WTC11 (cell line): Measurements from ENCODE around the gene MRPS10. TPM values are rescaled to one million over a fixed set of nuclear protein-coding genes. Genes with fewer than 3 reads are reported as not detected.
"Not testable (repeated sequence)": the region's sequence is repeated elsewhere in the genome, so short reads cannot be mapped to it uniquely, and the experiment has no call there.

Experiments
- ATAC-seq: fragments of 200-7000 bp; cut with Tn5 transposase; 2 replicates; pipeline ENCODE4 v1.10.0; 2021; ENCODE audit warnings: mild to moderate bottlenecking, moderate library complexity
- CTCF ChIA-PET: fragments of 300-600 bp; sonication (Branson Sonifier 250); formaldehyde crosslinking; loops from one replicate; lab custom pipeline; 2021; ENCODE audit warnings: antibody characterized with exemption; lab: Charles Lee
- POLR2A ChIA-PET: fragments of 350-600 bp; sonication (Branson Sonifier 250); formaldehyde crosslinking; loops from one replicate; lab custom pipeline; 2021; ENCODE audit warnings: antibody characterized with exemption; lab: Charles Lee
- DNase-seq: peaks from one replicate; pipeline ENCODE4 v3.0.0; 2021; ENCODE audit warnings: low spot score
- H3K27ac Mint-ChIP-seq: 2 replicates; pipeline ENCODE4 v1.8.0; 2021; ENCODE audit warnings: mixed read lengths
- H3K27me3 Mint-ChIP-seq: 2 replicates; pipeline ENCODE4 v1.8.0; 2021; ENCODE audit warnings: low read depth, mild to moderate bottlenecking, moderate library complexity, mixed read lengths
- H3K36me3 Mint-ChIP-seq: 2 replicates; pipeline ENCODE4 v1.8.0; 2021; ENCODE audit warnings: mixed read lengths
- H3K4me1 Mint-ChIP-seq: 2 replicates; pipeline ENCODE4 v1.8.0; 2022; ENCODE audit warnings: mixed read lengths
- H3K4me3 Mint-ChIP-seq: 2 replicates; pipeline ENCODE4 v1.8.0; 2021; ENCODE audit warnings: mild to moderate bottlenecking, moderate library complexity, mixed read lengths
- H3K9me3 Mint-ChIP-seq: 2 replicates; pipeline ENCODE4 v1.8.0; 2021; ENCODE audit warnings: mixed read lengths
- ATF1 ChIP-seq: sonication (generic); formaldehyde crosslinking; IDR thresholded peaks from 2 replicates; pipeline ENCODE4 v1.8.1; 2023; ENCODE audit warnings: mild to moderate bottlenecking, moderate library complexity, missing genetic modification reagents
- ATF3 ChIP-seq: sonication (generic); formaldehyde crosslinking; conservative IDR thresholded peaks from 2 replicates; pipeline ENCODE4 v1.8.1; 2022; ENCODE audit warnings: mild to moderate bottlenecking, missing genetic modification reagents
- ATF6 ChIP-seq: sonication (generic); formaldehyde crosslinking; IDR thresholded peaks from 2 replicates; pipeline ENCODE4 v1.8.1; 2023; ENCODE audit warnings: mild to moderate bottlenecking, missing genetic modification reagents
- CBFB ChIP-seq: sonication (generic); formaldehyde crosslinking; IDR thresholded peaks from 2 replicates; pipeline ENCODE4 v1.8.1; 2022; ENCODE audit warnings: mild to moderate bottlenecking, low read depth, missing genetic modification reagents
- ELF4 ChIP-seq: sonication (generic); formaldehyde crosslinking; IDR thresholded peaks from 2 replicates; pipeline ENCODE4 v1.8.1; 2022; ENCODE audit warnings: low read depth, mild to moderate bottlenecking, moderate library complexity, missing genetic modification reagents
- FOXK1 ChIP-seq: sonication (generic); formaldehyde crosslinking; IDR thresholded peaks from 2 replicates; pipeline ENCODE4 v1.8.0; 2022; ENCODE audit warnings: mild to moderate bottlenecking, moderate library complexity, missing genetic modification reagents
- FOXP1 ChIP-seq: sonication (generic); formaldehyde crosslinking; IDR thresholded peaks from 2 replicates; pipeline ENCODE4 v1.8.0; 2022; ENCODE audit warnings: missing genetic modification reagents, mild to moderate bottlenecking, moderate library complexity, borderline replicate concordance
- HMGA2 ChIP-seq: fragments of 250-450 bp; sonication (Bioruptor Pico); IDR thresholded peaks from 2 replicates; pipeline ENCODE4 v1.4.0; 2021; ENCODE audit warnings: mild to moderate bottlenecking, moderate library complexity
- MXD4 ChIP-seq: fragments of 250-450 bp; sonication (Bioruptor Pico); IDR thresholded peaks from 2 replicates; pipeline ENCODE4 v1.8.0; 2021; ENCODE audit warnings: mild to moderate bottlenecking, moderate library complexity, borderline replicate concordance
- NR3C1 ChIP-seq: sonication (generic); formaldehyde crosslinking; conservative IDR thresholded peaks from 2 replicates; pipeline ENCODE4 v1.8.1; 2023; ENCODE audit warnings: low read depth, mild to moderate bottlenecking, missing genetic modification reagents
- OVOL2 ChIP-seq: fragments of 250-450 bp; sonication (Bioruptor Pico); IDR thresholded peaks from 2 replicates; pipeline ENCODE4 v1.9.0; 2021; ENCODE audit warnings: mild to moderate bottlenecking, borderline replicate concordance
- SMAD3 ChIP-seq: sonication (generic); formaldehyde crosslinking; IDR thresholded peaks from 2 replicates; pipeline ENCODE4 v1.8.0; 2022; ENCODE audit warnings: missing genetic modification reagents, mild to moderate bottlenecking, borderline replicate concordance
- SMAD4 ChIP-seq: sonication (generic); formaldehyde crosslinking; IDR thresholded peaks from 2 replicates; pipeline ENCODE4 v1.8.0; 2022; ENCODE audit warnings: mild to moderate bottlenecking, missing genetic modification reagents
- ZNF219 ChIP-seq: sonication (generic); formaldehyde crosslinking; IDR thresholded peaks from 2 replicates; pipeline ENCODE4 v1.8.0; 2023; ENCODE audit warnings: missing genetic modification reagents, mild to moderate bottlenecking, borderline replicate concordance
- ZNF423 ChIP-seq: fragments of 250-450 bp; sonication (Bioruptor Pico); IDR thresholded peaks from 2 replicates; pipeline ENCODE4 v2.1.2; 2022; ENCODE audit warnings: mild to moderate bottlenecking, moderate library complexity
- total RNA-seq: library from RNA; stranded (reverse); gene quantifications from 3 replicates; pipeline ENCODE4 v1.2.3, GENCODE V29; 2021
- TF ChIP-seq, protein P1 (sequence below): sonication (generic); formaldehyde crosslinking; IDR thresholded peaks from 2 replicates; pipeline ENCODE4 v1.8.0; 2023; ENCODE audit warnings: mild to moderate bottlenecking, missing genetic modification reagents
- TF ChIP-seq, protein P2 (sequence below): sonication (generic); formaldehyde crosslinking; IDR thresholded peaks from 2 replicates; pipeline ENCODE4 v1.8.1; 2022; ENCODE audit warnings: low read depth, mild to moderate bottlenecking, moderate library complexity, missing genetic modification reagents, borderline replicate concordance
- TF ChIP-seq, protein P3 (sequence below): sonication (generic); formaldehyde crosslinking; conservative IDR thresholded peaks from 2 replicates; pipeline ENCODE4 v1.8.1; 2023; ENCODE audit warnings: mild to moderate bottlenecking, low read depth, missing genetic modification reagents, moderate library complexity
- TF ChIP-seq, protein P4 (sequence below): sonication (generic); formaldehyde crosslinking; IDR thresholded peaks from 2 replicates; pipeline ENCODE4 v1.8.1; 2022; ENCODE audit warnings: mild to moderate bottlenecking, missing genetic modification reagents, moderate library complexity, borderline replicate concordance
- TF ChIP-seq, protein P5 (sequence below): sonication (generic); formaldehyde crosslinking; IDR thresholded peaks from 2 replicates; pipeline ENCODE4 v1.8.0; 2022; ENCODE audit warnings: mild to moderate bottlenecking, missing genetic modification reagents

MRPS10 gene
- total RNA-seq, 1 experiment from 2014 or later, result 31.3 TPM

GRCh38 chr6:42202131-42202915 is 15.3 kb downstream of the MRPS10 start:
- ATAC-seq, POLR2A ChIA-PET, H3K9me3 Mint-ChIP-seq, DNase-seq, H3K4me3 Mint-ChIP-seq, H3K27me3 Mint-ChIP-seq, H3K27ac Mint-ChIP-seq, H3K4me1 Mint-ChIP-seq: not testable (repeated sequence)
- TF ChIP-seq HMGA2 (CRISPR knock-in tag), result peak; percentile 48; the same call in 1 of the 2 replicates
- peaks cover 19% of the 10 kb centered on the region for H3K36me3 Mint-ChIP-seq
- CTCF ChIA-PET, result interaction anchor here (1.1 to 1.7 kb wide), 6 partner anchors 9 to 106 kb away, joined by 3 to 6 read pairs (median 5); no protein-coding TSS in a partner anchor

DNA sequence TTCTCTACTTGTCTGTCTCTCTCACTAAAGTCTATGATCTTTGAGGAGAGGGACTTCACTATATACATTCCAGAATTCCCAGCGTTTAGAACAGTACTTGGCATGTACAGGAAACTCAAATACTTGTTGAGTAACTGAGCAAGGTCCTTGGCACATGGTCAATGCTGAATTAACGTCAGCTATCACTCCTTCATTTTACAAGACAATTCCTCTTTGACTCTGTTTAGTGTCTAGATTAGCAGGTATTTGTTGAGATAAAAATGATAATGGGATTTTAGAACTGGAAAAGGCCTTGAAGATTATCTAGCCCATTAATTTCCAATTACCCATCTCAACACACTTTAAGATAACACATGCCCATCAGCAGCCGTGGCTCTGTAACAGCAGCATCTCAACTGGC is 16.3 kb downstream of the MRPS10 start:
- H3K9me3 Mint-ChIP-seq, result no peaks in the 10 kb centered on the region
- ATAC-seq, result no peak
- POLR2A ChIA-PET, result no interaction called here
- CTCF ChIA-PET, result no interaction called here
- H3K36me3 Mint-ChIP-seq, result peaks cover 16% of the 10 kb centered on the region
- H3K4me1 Mint-ChIP-seq, result no peaks in the 10 kb centered on the region
- H3K27ac Mint-ChIP-seq, result no peak overlapping the region
- no peaks in the 10 kb centered on the region; the same call in 1 of the 2 replicates for H3K27me3 Mint-ChIP-seq
- DNase-seq, result no peak
- no peak overlapping the region for H3K4me3 Mint-ChIP-seq
- no peak for TF ChIP-seq FOXP1 (CRISPR knock-in tag)
- no peak for TF ChIP-seq CBFB (CRISPR knock-in tag)
- TF ChIP-seq, protein P1, sequence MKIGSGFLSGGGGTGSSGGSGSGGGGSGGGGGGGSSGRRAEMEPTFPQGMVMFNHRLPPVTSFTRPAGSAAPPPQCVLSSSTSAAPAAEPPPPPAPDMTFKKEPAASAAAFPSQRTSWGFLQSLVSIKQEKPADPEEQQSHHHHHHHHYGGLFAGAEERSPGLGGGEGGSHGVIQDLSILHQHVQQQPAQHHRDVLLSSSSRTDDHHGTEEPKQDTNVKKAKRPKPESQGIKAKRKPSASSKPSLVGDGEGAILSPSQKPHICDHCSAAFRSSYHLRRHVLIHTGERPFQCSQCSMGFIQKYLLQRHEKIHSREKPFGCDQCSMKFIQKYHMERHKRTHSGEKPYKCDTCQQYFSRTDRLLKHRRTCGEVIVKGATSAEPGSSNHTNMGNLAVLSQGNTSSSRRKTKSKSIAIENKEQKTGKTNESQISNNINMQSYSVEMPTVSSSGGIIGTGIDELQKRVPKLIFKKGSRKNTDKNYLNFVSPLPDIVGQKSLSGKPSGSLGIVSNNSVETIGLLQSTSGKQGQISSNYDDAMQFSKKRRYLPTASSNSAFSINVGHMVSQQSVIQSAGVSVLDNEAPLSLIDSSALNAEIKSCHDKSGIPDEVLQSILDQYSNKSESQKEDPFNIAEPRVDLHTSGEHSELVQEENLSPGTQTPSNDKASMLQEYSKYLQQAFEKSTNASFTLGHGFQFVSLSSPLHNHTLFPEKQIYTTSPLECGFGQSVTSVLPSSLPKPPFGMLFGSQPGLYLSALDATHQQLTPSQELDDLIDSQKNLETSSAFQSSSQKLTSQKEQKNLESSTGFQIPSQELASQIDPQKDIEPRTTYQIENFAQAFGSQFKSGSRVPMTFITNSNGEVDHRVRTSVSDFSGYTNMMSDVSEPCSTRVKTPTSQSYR, result no peak
- no peak for TF ChIP-seq SMAD3 (CRISPR knock-in tag)
- TF ChIP-seq ZNF423 (CRISPR knock-in tag), result no peak
- TF ChIP-seq, protein P2, sequence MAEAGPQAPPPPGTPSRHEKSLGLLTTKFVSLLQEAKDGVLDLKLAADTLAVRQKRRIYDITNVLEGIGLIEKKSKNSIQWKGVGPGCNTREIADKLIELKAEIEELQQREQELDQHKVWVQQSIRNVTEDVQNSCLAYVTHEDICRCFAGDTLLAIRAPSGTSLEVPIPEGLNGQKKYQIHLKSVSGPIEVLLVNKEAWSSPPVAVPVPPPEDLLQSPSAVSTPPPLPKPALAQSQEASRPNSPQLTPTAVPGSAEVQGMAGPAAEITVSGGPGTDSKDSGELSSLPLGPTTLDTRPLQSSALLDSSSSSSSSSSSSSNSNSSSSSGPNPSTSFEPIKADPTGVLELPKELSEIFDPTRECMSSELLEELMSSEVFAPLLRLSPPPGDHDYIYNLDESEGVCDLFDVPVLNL (CRISPR knock-in tag), result no peak
- no peak for TF ChIP-seq FOXK1 (CRISPR knock-in tag)
- no peak for TF ChIP-seq ZNF219 (CRISPR knock-in tag)

GRCh38 chr6:42200035-42200434 is 17.6 kb downstream of the MRPS10 start:
- CTCF ChIA-PET, result interaction anchor here (0.8 kb wide), 1 partner anchor 104 kb away, joined by 4 read pairs; no protein-coding TSS in a partner anchor
- H3K36me3 Mint-ChIP-seq, result peaks cover 8% of the 10 kb centered on the region
- POLR2A ChIA-PET, result no interaction called here

More at GRCh38 chr6:42200035-42200434, 17.6 kb downstream of the MRPS10 start:
- Mint-ChIP-seq H3K27ac (no peak overlapping the region), H3K27me3 (no peaks in the 10 kb centered on the region; the same call in 1 of the 2 replicates), H3K4me3 (no peak overlapping the region), H3K4me1 (no peaks in the 10 kb centered on the region), H3K9me3 (no peaks in the 10 kb centered on the region)
- DNase-seq, result no peak
- no peak for TF ChIP-seq ATF6 (CRISPR knock-in tag)
- TF ChIP-seq, protein P3, sequence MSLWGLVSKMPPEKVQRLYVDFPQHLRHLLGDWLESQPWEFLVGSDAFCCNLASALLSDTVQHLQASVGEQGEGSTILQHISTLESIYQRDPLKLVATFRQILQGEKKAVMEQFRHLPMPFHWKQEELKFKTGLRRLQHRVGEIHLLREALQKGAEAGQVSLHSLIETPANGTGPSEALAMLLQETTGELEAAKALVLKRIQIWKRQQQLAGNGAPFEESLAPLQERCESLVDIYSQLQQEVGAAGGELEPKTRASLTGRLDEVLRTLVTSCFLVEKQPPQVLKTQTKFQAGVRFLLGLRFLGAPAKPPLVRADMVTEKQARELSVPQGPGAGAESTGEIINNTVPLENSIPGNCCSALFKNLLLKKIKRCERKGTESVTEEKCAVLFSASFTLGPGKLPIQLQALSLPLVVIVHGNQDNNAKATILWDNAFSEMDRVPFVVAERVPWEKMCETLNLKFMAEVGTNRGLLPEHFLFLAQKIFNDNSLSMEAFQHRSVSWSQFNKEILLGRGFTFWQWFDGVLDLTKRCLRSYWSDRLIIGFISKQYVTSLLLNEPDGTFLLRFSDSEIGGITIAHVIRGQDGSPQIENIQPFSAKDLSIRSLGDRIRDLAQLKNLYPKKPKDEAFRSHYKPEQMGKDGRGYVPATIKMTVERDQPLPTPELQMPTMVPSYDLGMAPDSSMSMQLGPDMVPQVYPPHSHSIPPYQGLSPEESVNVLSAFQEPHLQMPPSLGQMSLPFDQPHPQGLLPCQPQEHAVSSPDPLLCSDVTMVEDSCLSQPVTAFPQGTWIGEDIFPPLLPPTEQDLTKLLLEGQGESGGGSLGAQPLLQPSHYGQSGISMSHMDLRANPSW (CRISPR knock-in tag), result no peak
- TF ChIP-seq, protein P4, sequence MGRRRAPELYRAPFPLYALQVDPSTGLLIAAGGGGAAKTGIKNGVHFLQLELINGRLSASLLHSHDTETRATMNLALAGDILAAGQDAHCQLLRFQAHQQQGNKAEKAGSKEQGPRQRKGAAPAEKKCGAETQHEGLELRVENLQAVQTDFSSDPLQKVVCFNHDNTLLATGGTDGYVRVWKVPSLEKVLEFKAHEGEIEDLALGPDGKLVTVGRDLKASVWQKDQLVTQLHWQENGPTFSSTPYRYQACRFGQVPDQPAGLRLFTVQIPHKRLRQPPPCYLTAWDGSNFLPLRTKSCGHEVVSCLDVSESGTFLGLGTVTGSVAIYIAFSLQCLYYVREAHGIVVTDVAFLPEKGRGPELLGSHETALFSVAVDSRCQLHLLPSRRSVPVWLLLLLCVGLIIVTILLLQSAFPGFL (CRISPR knock-in tag), result no peak
- TF ChIP-seq, protein P5, sequence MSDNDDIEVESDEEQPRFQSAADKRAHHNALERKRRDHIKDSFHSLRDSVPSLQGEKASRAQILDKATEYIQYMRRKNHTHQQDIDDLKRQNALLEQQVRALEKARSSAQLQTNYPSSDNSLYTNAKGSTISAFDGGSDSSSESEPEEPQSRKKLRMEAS (CRISPR knock-in tag), result no peak
- TF ChIP-seq ATF3 (CRISPR knock-in tag), result no peak
- TF ChIP-seq NR3C1 (CRISPR knock-in tag), result no peak
- no peak for TF ChIP-seq ATF1
- no peak for TF ChIP-seq ELF4 (CRISPR knock-in tag)
- TF ChIP-seq MXD4 (CRISPR knock-in tag), result no peak
- no peak for TF ChIP-seq OVOL2 (CRISPR knock-in tag)
- no peak for TF ChIP-seq SMAD4 (CRISPR knock-in tag)
- no peak for TF ChIP-seq HMGA2 (CRISPR knock-in tag)
- no peak for ATAC-seq
